PC-3 (cell line): Measurements from ENCODE around the gene IGHMBP2. TPM values are rescaled to one million over a fixed set of nuclear protein-coding genes. Genes with fewer than 3 reads are reported as not detected.

Experiments
- ATAC-seq: fragments of 200-7000 bp; cut with Tn5 transposase; 2 replicates; pipeline ENCODE4 v1.9.1; 2020; ENCODE audit warnings: mild to moderate bottlenecking, moderate library complexity
- BruUV-seq: library from RNA; stranded (reverse); fragments of 400-500 nt; replicated peaks from 2 replicates; lab custom pipeline; 2021; lab: Mats Ljungman, UMichigan
- CTCF ChIA-PET: fragments of 300-600 bp; sonication (Branson Sonifier 250); formaldehyde crosslinking; loops from one replicate; lab custom pipeline; 2022; ENCODE audit warnings: antibody characterized with exemption; lab: Charles Lee
- POLR2A ChIA-PET: fragments of 300-600 bp; sonication (Branson Sonifier 250); formaldehyde crosslinking; loops from one replicate; lab custom pipeline; 2022; ENCODE audit warnings: antibody characterized with exemption; ENCODE audit not compliant: unreplicated experiment; lab: Charles Lee
- DNase-seq: peaks from one replicate; pipeline ENCODE4 v3.0.0-alpha.2; 2015
- H2AFZ ChIP-seq: fragments of 300-600 bp; sonication (generic); 2 replicates; pipeline ENCODE4 v1.6.0; 2016; ENCODE audit warnings: antibody characterized with exemption, low read length
- H3F3A ChIP-seq: fragments of 300-600 bp; sonication (generic); one replicate; pipeline ENCODE4 v1.6.0; 2017; ENCODE audit warnings: antibody characterized with exemption, low read length, control low read depth, mild to moderate bottlenecking; ENCODE audit not compliant: unreplicated experiment
- H3K27ac ChIP-seq: fragments of 300-600 bp; sonication (generic); 2 replicates; pipeline ENCODE4 v1.5.1; 2016; ENCODE audit warnings: mild to moderate bottlenecking, low read length
- H3K27me3 ChIP-seq: fragments of 300-600 bp; sonication (generic); 2 replicates; pipeline ENCODE4 v1.6.1; 2016; ENCODE audit warnings: low read length, mixed read lengths
- H3K36me3 ChIP-seq: fragments of 300-600 bp; sonication (generic); 2 replicates; pipeline ENCODE4 v1.6.1; 2016; ENCODE audit warnings: low read depth, mixed run types, low read length, mixed read lengths
- H3K4me1 ChIP-seq: fragments of 300-600 bp; sonication (generic); 2 replicates; pipeline ENCODE4 v1.5.1; 2016; ENCODE audit warnings: low read length; ENCODE audit not compliant: insufficient read depth
- H3K4me2 ChIP-seq: fragments of 300-600 bp; sonication (generic); 2 replicates; pipeline ENCODE4 v1.6.0; 2016; ENCODE audit warnings: low read length
- H3K4me3 ChIP-seq: fragments of 300-600 bp; sonication (generic); 2 replicates; pipeline ENCODE4 v1.5.1; 2016; ENCODE audit warnings: mild to moderate bottlenecking, low read length, mixed read lengths
- H3K79me2 ChIP-seq: fragments of 300-600 bp; sonication (generic); 2 replicates; pipeline ENCODE4 v1.6.1; 2017; ENCODE audit warnings: low read length, mixed read lengths
- H3K9ac ChIP-seq: fragments of 300-600 bp; sonication (generic); 2 replicates; pipeline ENCODE4 v1.6.0; 2016; ENCODE audit warnings: mild to moderate bottlenecking, low read length
- H3K9me2 ChIP-seq: fragments of 300-600 bp; sonication (generic); replicated peaks from 2 replicates; pipeline ENCODE4 v1.6.1; 2016; ENCODE audit warnings: mixed run types, low read length, mixed read lengths
- H3K9me3 ChIP-seq: fragments of 300-600 bp; sonication (generic); 2 replicates; pipeline ENCODE4 v1.6.1; 2016; ENCODE audit warnings: low read length, mixed read lengths
- H4K20me1 ChIP-seq: fragments of 300-600 bp; sonication (generic); 2 replicates; pipeline ENCODE4 v1.6.1; 2016; ENCODE audit warnings: low read length, mixed read lengths
- CTCF ChIP-seq: fragments of 300-600 bp; sonication (generic); conservative IDR thresholded peaks from 2 replicates; pipeline ENCODE4 v1.5.1; 2017; ENCODE audit warnings: antibody characterized with exemption, low read depth, mild to moderate bottlenecking, low read length
- EZH2 ChIP-seq: fragments of 300-600 bp; sonication (generic); IDR thresholded peaks from one replicate; pipeline ENCODE4 v1.6.1; 2017; ENCODE audit warnings: antibody characterized with exemption, mild to moderate bottlenecking, low read length; ENCODE audit not compliant: unreplicated experiment
- EZH2phosphoT487 ChIP-seq: fragments of 300-600 bp; sonication (generic); IDR thresholded peaks from 2 replicates; pipeline ENCODE4 v1.6.1; 2018; ENCODE audit warnings: mild to moderate bottlenecking, antibody characterized with exemption, low read length, borderline replicate concordance
- intact Hi-C: fragments of 100-400 bp; cut with micrococcal nuclease; formaldehyde crosslinking; loops from 2 replicates; pipeline ENCODE4 v1.9.0; 2023
- total RNA-seq: library from RNA; depleted of rRNA; stranded (reverse); fragments of >200 nt; gene quantifications from 2 replicates; pipeline ENCODE4 v1.2.3, GENCODE V29; 2014; rRNA removed

IGHMBP2 gene
- total RNA-seq, 1 experiment from 2014 or later: 20.5 TPM

- Histone ChIP-seq H2AFZ (no peak overlapping the region), H3K9me3 (no peaks in the 10 kb centered on the region), H3K4me2 (no peak overlapping the region), H3K79me2 (no peaks in the 10 kb centered on the region), H3K9me2 (no peaks in the 10 kb centered on the region), H3K36me3 (no peaks in the 10 kb centered on the region), H3F3A (no peaks in the 10 kb centered on the region), H3K4me1 (no peaks in the 10 kb centered on the region), H3K9ac (no peak overlapping the region), H4K20me1 (no peaks in the 10 kb centered on the region), H3K27ac (no peak overlapping the region), H3K4me3 (no peak overlapping the region), H3K27me3 (peaks cover 12% of the 10 kb centered on the region)
- ATAC-seq: no peak
- ChIA-PET POLR2A (no interaction called here), CTCF (no interaction called here)
- intact Hi-C loops: loop anchor here (10.0 kb wide), 1 partner anchor 61 kb away; the partner anchor contains the start of gene TPCN2
- TF ChIP-seq EZH2phosphoT487 (no peak), EZH2 (no peak), CTCF (no peak)
- DNase-seq: no peak
- BruUV-seq: no TSS peak
These were observed 80.1 kb downstream of the IGHMBP2 start for GRCh38 chr11:68983801-68984200.

- Histone ChIP-seq H3K9ac (no peak overlapping the region), H3K79me2 (no peaks in the 10 kb centered on the region), H3F3A (no peaks in the 10 kb centered on the region), H4K20me1 (no peaks in the 10 kb centered on the region), H3K27ac (no peak overlapping the region), H3K36me3 (no peaks in the 10 kb centered on the region), H3K27me3 (peaks cover 15% of the 10 kb centered on the region), H2AFZ (no peak overlapping the region), H3K4me2 (no peak overlapping the region), H3K9me2 (no peaks in the 10 kb centered on the region), H3K4me1 (no peaks in the 10 kb centered on the region), H3K9me3 (no peaks in the 10 kb centered on the region), H3K4me3 (no peak overlapping the region)
- intact Hi-C loops: loop anchor here (10.0 kb wide), 1 partner anchor 58 kb away; the partner anchor contains the start of gene TPCN2
- ATAC-seq (no peak), DNase-seq (no peak)
- no peak for TF ChIP-seq EZH2
- no peak for TF ChIP-seq EZH2phosphoT487
- no peak for TF ChIP-seq CTCF
- ChIA-PET CTCF (no interaction called here), POLR2A (no interaction called here)
- no TSS peak for BruUV-seq
These were observed 83.5 kb downstream of the IGHMBP2 start for GRCh38 chr11:68987211-68987610.

- Histone ChIP-seq H3K4me3 (no peak overlapping the region), H3K36me3 (no peaks in the 10 kb centered on the region), H3K9me2 (no peaks in the 10 kb centered on the region), H3K4me2 (no peak overlapping the region), H4K20me1 (no peaks in the 10 kb centered on the region), H3F3A (no peaks in the 10 kb centered on the region), H3K79me2 (no peaks in the 10 kb centered on the region), H2AFZ (no peak overlapping the region), H3K27ac (no peak overlapping the region), H3K9me3 (no peaks in the 10 kb centered on the region), H3K4me1 (no peaks in the 10 kb centered on the region), H3K9ac (no peak overlapping the region), H3K27me3 (peaks cover 22% of the 10 kb centered on the region)
- TF ChIP-seq EZH2 (no peak), CTCF (no peak), EZH2phosphoT487 (no peak)
- no peak for DNase-seq
- ChIA-PET POLR2A (no interaction called here), CTCF (no interaction called here)
- intact Hi-C loops: loop anchor here (10.0 kb wide), 1 partner anchor 56 kb away; the partner anchor contains the start of gene TPCN2
- BruUV-seq: no TSS peak
- no peak for ATAC-seq
These were observed 84.8 kb downstream of the IGHMBP2 start for GRCh38 chr11:68988491-68988890.

Other genes with a start within 250 kb of the IGHMBP2 start
- gene GAL, start 219.3 kb upstream of the IGHMBP2 start, total RNA-seq: 32.2 and 46.7 TPM in 2 replicates
- gene TESMIN, start 152.4 kb upstream of the IGHMBP2 start, total RNA-seq: 25.8 and 30.2 TPM in 2 replicates
- 38.1 and 53.2 TPM in 2 replicates for gene CPT1A, start 62.0 kb upstream of the IGHMBP2 start, total RNA-seq
- gene MRPL21, start 59 bp upstream of the IGHMBP2 start, total RNA-seq: 200 and 230 TPM in 2 replicates
- gene MRGPRD, start 77.1 kb downstream of the IGHMBP2 start, total RNA-seq: not detected in 2 replicates
- not detected in 2 replicates for gene MRGPRF, start 109.4 kb downstream of the IGHMBP2 start, total RNA-seq
- 13.0 and 14.5 TPM in 2 replicates for gene TPCN2, start 145.0 kb downstream of the IGHMBP2 start, total RNA-seq